HepG2 (cell line): ENCODE measurements around the gene PDE1C.

Source experiments
- DPF2 ChIP-seq: sonication (generic); formaldehyde crosslinking; IDR thresholded peaks from 2 replicates; pipeline ENCODE4 v1.4.0; 2020; ENCODE audit warnings: mild to moderate bottlenecking, low read depth, missing genetic modification reagents, borderline replicate concordance
- GATA4 ChIP-seq: sonication (generic); IDR thresholded peaks from 2 replicates; pipeline ENCODE4 v1.6.1; 2016; ENCODE audit warnings: antibody characterized with exemption, low read depth, borderline replicate concordance
- NFRKB ChIP-seq: fragments of 450-650 bp; IDR thresholded peaks from 2 replicates; pipeline ENCODE4 v1.6.1; 2017
- SIN3A ChIP-seq: IDR thresholded peaks from 2 replicates; pipeline ENCODE4 v1.6.1; 2011; ENCODE audit warnings: low read depth, mild to moderate bottlenecking, control low read depth, low read length, borderline replicate concordance

DNA sequence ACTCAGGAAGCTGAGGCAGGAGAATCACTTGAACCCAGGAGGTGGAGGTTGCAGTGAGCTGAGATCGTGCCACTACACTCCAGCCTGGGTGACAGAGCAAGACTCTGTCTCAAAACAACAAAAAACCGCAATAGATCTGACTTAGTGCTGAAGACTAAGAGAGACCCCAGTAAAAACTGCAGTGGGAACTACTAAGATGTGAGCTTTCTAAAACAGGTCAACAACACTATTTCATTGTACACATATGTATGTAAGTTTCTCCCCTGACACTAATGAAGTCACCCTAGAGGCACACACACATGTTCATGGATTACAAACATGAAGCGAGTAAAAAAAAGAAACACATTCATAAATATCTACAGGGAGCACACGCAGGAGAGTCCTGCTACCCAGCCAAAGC is 68.3 kb downstream of the PDE1C start:
- TF ChIP-seq DPF2 (CRISPR knock-in tag): no peak
- TF ChIP-seq SIN3A: no peak
- TF ChIP-seq GATA4: no peak
- TF ChIP-seq NFRKB: no peak
